ENCODE data around the gene SOCS4. TPM values are rescaled to one million over a fixed set of nuclear protein-coding genes. Genes with fewer than 3 reads are reported as not detected.

SOCS4 gene
- total and polyA plus RNA-seq, 2 of the 13 experiments (the other 11 are each of a cell fraction or from before 2014, with no cell fraction given): 4.0 to 10.0 TPM

DNA sequence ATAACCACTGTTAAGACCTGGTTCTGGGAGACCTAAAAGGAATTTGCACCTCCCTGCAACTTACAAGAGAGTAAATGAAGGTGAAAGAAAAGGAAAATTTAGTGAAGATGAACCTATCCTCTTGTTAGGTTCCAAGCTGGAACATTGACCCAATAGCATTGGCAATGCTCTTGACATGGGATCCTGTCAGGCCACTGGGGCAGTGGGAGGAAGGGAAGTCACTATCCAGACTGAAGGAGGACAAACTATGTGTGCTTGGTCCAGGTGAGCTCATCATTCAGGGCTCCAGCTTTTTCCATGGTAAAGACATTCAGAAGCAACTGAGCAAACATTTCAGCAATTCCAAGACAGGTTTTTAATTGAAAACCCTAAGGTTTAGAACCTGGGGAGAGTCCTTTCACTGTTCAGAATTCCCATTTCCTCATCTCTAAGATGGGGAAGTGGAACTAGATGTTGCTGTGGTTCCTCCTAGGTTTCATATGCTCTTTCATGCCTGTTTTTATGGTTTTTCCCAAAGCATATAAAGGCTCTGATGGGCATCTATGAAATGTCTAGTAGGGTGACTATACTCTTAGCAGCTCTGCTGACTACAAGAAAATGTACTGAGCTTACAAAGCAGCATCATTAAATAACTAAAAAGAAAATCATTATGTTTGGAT lies 57.5 kb downstream of the SOCS4 start (continued):
- TF ChIP-seq ZNF280B (CRISPR knock-in tag; IDR thresholded peaks at IDR 0.05; ENCODE audit: borderline replicate concordance) (no peak), CHD4 (IDR thresholded peaks at IDR 0.05; ENCODE audit: borderline replicate concordance, low read length) (no peak), REST (IDR thresholded peaks at IDR 0.05; ENCODE audit: borderline replicate concordance in 1 of 2, low read depth in 1 of 2, low read length in 2 of 2) (no peak), EZH2 (conservative IDR thresholded peaks at IDR 0.05; ENCODE audit: low read depth, low read length) (no peak), PRDM4 (CRISPR knock-in tag; IDR thresholded peaks at IDR 0.05; ENCODE audit: borderline replicate concordance) (no peak), HOXA3 (CRISPR knock-in tag; IDR thresholded peaks at IDR 0.05) (no peak), ZNF275 (CRISPR knock-in tag; IDR thresholded peaks at IDR 0.05; ENCODE audit: borderline replicate concordance) (no peak), ZNF615 (CRISPR knock-in tag; IDR thresholded peaks at IDR 0.05; ENCODE audit: borderline replicate concordance) (no peak), ZNF510 (CRISPR knock-in tag; IDR thresholded peaks at IDR 0.05; ENCODE audit: low read depth) (no peak), ZNF816 (CRISPR knock-in tag; IDR thresholded peaks at IDR 0.05; ENCODE audit: borderline replicate concordance) (no peak), THAP7 (CRISPR knock-in tag; IDR thresholded peaks at IDR 0.05) (no peak)
- TF ChIP-seq, protein P1, sequence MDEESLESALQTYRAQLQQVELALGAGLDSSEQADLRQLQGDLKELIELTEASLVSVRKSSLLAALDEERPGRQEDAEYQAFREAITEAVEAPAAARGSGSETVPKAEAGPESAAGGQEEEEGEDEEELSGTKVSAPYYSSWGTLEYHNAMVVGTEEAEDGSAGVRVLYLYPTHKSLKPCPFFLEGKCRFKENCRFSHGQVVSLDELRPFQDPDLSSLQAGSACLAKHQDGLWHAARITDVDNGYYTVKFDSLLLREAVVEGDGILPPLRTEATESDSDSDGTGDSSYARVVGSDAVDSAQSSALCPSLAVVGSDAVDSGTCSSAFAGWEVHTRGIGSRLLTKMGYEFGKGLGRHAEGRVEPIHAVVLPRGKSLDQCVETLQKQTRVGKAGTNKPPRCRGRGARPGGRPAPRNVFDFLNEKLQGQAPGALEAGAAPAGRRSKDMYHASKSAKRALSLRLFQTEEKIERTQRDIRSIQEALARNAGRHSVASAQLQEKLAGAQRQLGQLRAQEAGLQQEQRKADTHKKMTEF (CRISPR knock-in tag; IDR thresholded peaks at IDR 0.05): no peak
- TF ChIP-seq, protein P2, sequence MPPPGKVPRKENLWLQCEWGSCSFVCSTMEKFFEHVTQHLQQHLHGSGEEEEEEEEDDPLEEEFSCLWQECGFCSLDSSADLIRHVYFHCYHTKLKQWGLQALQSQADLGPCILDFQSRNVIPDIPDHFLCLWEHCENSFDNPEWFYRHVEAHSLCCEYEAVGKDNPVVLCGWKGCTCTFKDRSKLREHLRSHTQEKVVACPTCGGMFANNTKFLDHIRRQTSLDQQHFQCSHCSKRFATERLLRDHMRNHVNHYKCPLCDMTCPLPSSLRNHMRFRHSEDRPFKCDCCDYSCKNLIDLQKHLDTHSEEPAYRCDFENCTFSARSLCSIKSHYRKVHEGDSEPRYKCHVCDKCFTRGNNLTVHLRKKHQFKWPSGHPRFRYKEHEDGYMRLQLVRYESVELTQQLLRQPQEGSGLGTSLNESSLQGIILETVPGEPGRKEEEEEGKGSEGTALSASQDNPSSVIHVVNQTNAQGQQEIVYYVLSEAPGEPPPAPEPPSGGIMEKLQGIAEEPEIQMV (CRISPR knock-in tag; IDR thresholded peaks at IDR 0.05; ENCODE audit: low read depth): no peak
